Natural killer cell treated with Interleukin-12 subunit alpha and Interleukin-12 subunit beta and Interleukin-15 and Interleukin-18, amount 100 ng/mL, for 72 hours (primary cell): ENCODE results near the gene POMT1. TPM values are rescaled to one million over a fixed set of nuclear protein-coding genes. Genes with fewer than 3 reads are reported as not detected.
A peak's percentile ranks its signal among the peaks of the same experiment; 100 is the strongest.
"Not testable (repeated sequence)": the region's sequence is repeated elsewhere in the genome, so short reads cannot be mapped to it uniquely, and the experiment has no call there.

Source experiments
- ATAC-seq, 2 donors: fragments of 150-1000 bp; cut with Tn5 transposase in 1 of 2; sonication (Bioruptor Pico), chemical (Tn5 transposase) in 1 of 2; 2 replicates each; pipeline ENCODE4 v1.10.0; 2021
- DNase-seq: peaks from one replicate; pipeline ENCODE4 v3.0.0; 2022; ENCODE audit warnings: low spot score
- H3K27ac Mint-ChIP-seq, 2 donors: 1 replicate in 1 of 2; 2 replicates in 1 of 2; pipeline ENCODE4 v1.8.0; 2022; ENCODE audit warnings: mixed read lengths in 2 of 2, mild to moderate bottlenecking in 1 of 2, moderate library complexity in 1 of 2
- H3K27me3 Mint-ChIP-seq, 2 donors: 1 replicate in 1 of 2; 2 replicates in 1 of 2; pipeline ENCODE4 v1.8.0; 2022; ENCODE audit warnings: mixed read lengths in 2 of 2
- H3K36me3 Mint-ChIP-seq: one replicate; pipeline ENCODE4 v1.8.0; 2022; ENCODE audit warnings: mixed read lengths
- H3K4me1 Mint-ChIP-seq, 2 donors: 1 replicate in 1 of 2; 2 replicates in 1 of 2; pipeline ENCODE4 v1.8.0; 2022; ENCODE audit warnings: low read depth in 2 of 2, mixed read lengths in 2 of 2, mild to moderate bottlenecking in 1 of 2
- H3K4me3 Mint-ChIP-seq: one replicate; pipeline ENCODE4 v1.8.0; 2022; ENCODE audit warnings: mixed read lengths
- H3K9me3 Mint-ChIP-seq: 2 replicates; pipeline ENCODE4 v1.8.0; 2022; ENCODE audit warnings: mixed read lengths
- total RNA-seq, 2 donors: library from RNA; stranded (reverse); gene quantifications; one replicate each; pipeline ENCODE4 v1.2.3, GENCODE V29; 2022

The POMT1 gene
- total RNA-seq, 2 donors from 2014 or later: 30.5 to 53.4 TPM

DNA sequence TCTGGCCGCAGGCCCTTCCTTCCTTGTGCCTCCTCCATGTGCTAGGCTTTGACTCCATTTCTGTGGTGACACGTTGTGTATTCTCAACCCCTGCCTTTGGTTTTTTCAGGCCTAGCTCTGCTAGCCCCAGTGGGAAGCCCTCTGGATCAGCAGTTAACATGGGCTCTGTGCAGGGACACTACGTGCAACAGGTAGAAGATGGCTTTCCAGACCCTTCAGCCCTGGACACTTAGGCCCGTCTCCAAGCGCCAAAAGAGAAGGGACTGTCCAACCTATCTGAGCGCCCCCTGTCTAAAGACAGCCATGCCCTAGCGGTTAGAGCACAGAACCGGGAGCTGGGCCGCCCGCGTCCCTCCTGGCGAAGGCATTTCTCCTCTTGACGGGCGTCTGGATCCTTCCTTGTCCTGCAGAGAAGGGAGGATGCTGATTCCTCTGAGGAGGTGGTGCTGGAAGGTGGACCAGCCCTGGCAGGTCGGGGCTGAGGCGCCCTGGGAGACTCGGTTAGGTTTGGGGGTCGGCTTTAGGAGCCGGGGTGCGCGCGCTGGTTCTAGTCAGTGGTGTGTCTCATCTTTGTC is 8.3 kb upstream of the POMT1 start:
- Mint-ChIP-seq H3K9me3 (no peaks in the 10 kb centered on the region), H3K4me1 (peaks cover 4 to 10% of the 10 kb centered on the region in 2 donors), H3K4me3 (no peak overlapping the region), H3K27me3 (no peaks in the 10 kb centered on the region), H3K36me3 (peaks cover 14% of the 10 kb centered on the region), H3K27ac (no peak overlapping the region)
- ATAC-seq (no peak), DNase-seq (no peak)

DNA sequence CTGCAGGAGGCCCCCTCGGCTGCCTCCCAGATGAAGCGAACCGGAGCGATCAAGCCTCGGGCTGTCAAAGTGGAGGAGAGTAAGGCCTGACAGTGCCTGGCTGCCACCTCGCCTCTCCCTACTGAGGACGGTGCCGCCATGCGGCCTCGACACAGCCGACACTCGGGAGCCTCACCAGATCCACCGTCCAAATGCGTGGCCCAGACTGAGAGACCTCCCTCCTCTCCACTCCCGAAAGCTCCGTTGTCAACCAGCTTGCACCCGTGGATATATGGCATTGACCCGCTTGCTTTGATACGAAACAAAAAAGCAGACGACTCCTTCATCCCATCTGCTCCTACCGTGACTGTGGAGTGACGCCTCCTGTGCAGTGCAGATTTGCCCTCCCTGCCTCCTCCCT is 6.9 kb upstream of the POMT1 start:
- DNase-seq (no peak), ATAC-seq (no peak)
- Mint-ChIP-seq H3K9me3 (no peaks in the 10 kb centered on the region), H3K4me1 (peaks cover 13 to 18% of the 10 kb centered on the region in 2 donors), H3K36me3 (peaks cover 7% of the 10 kb centered on the region), H3K4me3 (no peak overlapping the region), H3K27ac (no peak overlapping the region), H3K27me3 (no peaks in the 10 kb centered on the region)

GRCh38 chr9:131496844-131497405 is 5.8 kb upstream of the POMT1 start:
- Mint-ChIP-seq H3K4me1 (peaks cover 18 to 26% of the 10 kb centered on the region in 2 donors), H3K9me3 (no peaks in the 10 kb centered on the region), H3K27me3 (no peaks in the 10 kb centered on the region), H3K36me3 (peaks cover 7% of the 10 kb centered on the region), H3K27ac (no peak overlapping the region), H3K4me3 (no peak overlapping the region)
- ATAC-seq (no peak), DNase-seq (no peak)

DNA sequence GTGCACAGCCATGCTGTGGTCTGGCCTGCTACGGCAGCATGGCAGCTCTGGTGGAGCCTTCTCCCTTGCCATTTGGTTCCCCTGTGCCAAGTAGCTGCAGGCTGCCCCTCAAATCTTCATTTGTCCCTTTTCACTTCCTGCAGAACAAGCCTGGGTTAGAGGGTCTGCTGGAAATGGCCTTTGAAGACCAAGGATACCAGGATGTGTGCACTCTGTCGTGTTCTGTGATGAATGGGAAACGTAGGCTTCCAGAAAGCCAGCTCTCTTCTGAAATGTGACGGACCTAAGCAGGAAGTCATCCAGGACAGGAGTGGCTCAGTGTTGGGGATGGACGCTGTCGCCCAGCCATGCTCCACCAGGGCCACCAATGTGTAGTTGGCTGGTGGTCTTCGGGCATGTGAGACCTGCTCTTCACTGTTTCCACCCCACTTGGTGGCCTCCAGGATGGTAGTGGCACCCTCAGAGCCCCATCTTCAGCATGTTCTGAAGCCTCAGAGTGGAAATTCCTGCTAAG is 3.4 kb upstream of the POMT1 start:
- H3K27me3 Mint-ChIP-seq: peaks cover 0 to 2% of the 10 kb centered on the region in 2 donors
- DNase-seq (no peak), ATAC-seq (no peak)
- peaks cover 35 to 38% of the 10 kb centered on the region in 2 donors for H3K4me1 Mint-ChIP-seq
- H3K4me3 Mint-ChIP-seq: no peak overlapping the region
- no peaks in the 10 kb centered on the region for H3K36me3 Mint-ChIP-seq
- H3K9me3 Mint-ChIP-seq: no peaks in the 10 kb centered on the region
- peak overlapping the region; percentile 78 to 83 for H3K27ac Mint-ChIP-seq

GRCh38 chr9:131500377-131500776 is 2.3 kb upstream of the POMT1 start:
- H3K4me1 Mint-ChIP-seq: peaks cover 38 to 43% of the 10 kb centered on the region in 2 donors
- peak overlapping the region; percentile 78 to 83 for H3K27ac Mint-ChIP-seq
- no peaks in the 10 kb centered on the region for H3K9me3 Mint-ChIP-seq
- H3K36me3 Mint-ChIP-seq: no peaks in the 10 kb centered on the region
- ATAC-seq (peak; percentile 13 to 62), DNase-seq (no peak)
- H3K4me3 Mint-ChIP-seq: peak overlapping the region; percentile 76
- H3K27me3 Mint-ChIP-seq: peaks cover 0 to 5% of the 10 kb centered on the region in 2 donors

- no peak for DNase-seq
- Mint-ChIP-seq H3K36me3 (no peaks in the 10 kb centered on the region), H3K27me3 (peaks cover 0 to 5% of the 10 kb centered on the region in 2 donors), H3K27ac (peak overlapping the region; percentile 78 to 83), H3K4me3 (peak overlapping the region; percentile 76), H3K9me3 (no peaks in the 10 kb centered on the region), H3K4me1 (peaks cover 38 to 43% of the 10 kb centered on the region in 2 donors)
- peak in 1 of 2 donors; percentile 22 for ATAC-seq
Observed at GRCh38 chr9:131500939-131501541, 1.7 kb upstream of the POMT1 start.

- H3K27ac Mint-ChIP-seq: peak overlapping the region; percentile 69 to 74
- DNase-seq (no peak), ATAC-seq (peak; percentile 46 to 68)
- peaks cover 0 to 5% of the 10 kb centered on the region in 2 donors for H3K27me3 Mint-ChIP-seq
- H3K4me3 Mint-ChIP-seq: peak overlapping the region; percentile 94
- peaks cover 38 to 43% of the 10 kb centered on the region in 2 donors for H3K4me1 Mint-ChIP-seq
- H3K9me3 Mint-ChIP-seq: no peaks in the 10 kb centered on the region
- no peaks in the 10 kb centered on the region for H3K36me3 Mint-ChIP-seq
Observed at GRCh38 chr9:131503626-131504465, 1.1 kb downstream of the POMT1 start.

- DNase-seq (no peak), ATAC-seq (no peak)
- Mint-ChIP-seq H3K9me3 (no peaks in the 10 kb centered on the region), H3K27me3 (peaks cover 0 to 5% of the 10 kb centered on the region in 2 donors), H3K36me3 (no peaks in the 10 kb centered on the region), H3K4me1 (peaks cover 33 to 34% of the 10 kb centered on the region in 2 donors), H3K27ac (no peak overlapping the region), H3K4me3 (no peak overlapping the region)
Observed at GRCh38 chr9:131505012-131505411, 2.3 kb downstream of the POMT1 start.

DNA sequence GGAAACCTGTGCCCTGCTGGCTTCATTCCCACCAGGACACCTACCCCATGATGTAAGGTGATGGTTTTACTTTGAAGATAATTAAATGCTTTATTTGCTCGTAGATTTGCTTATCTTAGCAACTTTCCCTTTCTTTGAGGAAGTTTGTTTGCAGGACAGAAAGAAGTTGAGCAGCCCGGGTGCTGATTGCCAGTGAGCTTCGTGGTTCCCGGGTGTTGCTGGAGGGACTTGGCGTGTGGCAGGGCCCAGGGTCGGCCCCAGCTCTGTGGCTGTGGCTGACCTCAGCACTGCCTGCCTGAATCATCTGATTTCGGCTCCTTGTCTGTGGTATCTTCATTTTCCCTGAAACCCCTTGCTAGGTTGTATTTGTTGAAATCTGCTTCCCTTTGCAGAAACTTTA is 8.7 kb downstream of the POMT1 start:
- H3K36me3 Mint-ChIP-seq: no peaks in the 10 kb centered on the region
- ATAC-seq (no peak), DNase-seq (no peak)
- no peaks in the 10 kb centered on the region for H3K27me3 Mint-ChIP-seq
- H3K27ac Mint-ChIP-seq: no peak overlapping the region
- H3K4me1 Mint-ChIP-seq: no peaks in the 10 kb centered on the region
- H3K4me3 Mint-ChIP-seq: no peak overlapping the region
- no peaks in the 10 kb centered on the region for H3K9me3 Mint-ChIP-seq

GRCh38 chr9:131511880-131512279 is 9.2 kb downstream of the POMT1 start:
- H3K9me3 Mint-ChIP-seq: no peaks in the 10 kb centered on the region
- no peaks in the 10 kb centered on the region for H3K4me1 Mint-ChIP-seq
- H3K36me3 Mint-ChIP-seq: no peaks in the 10 kb centered on the region
- H3K27ac Mint-ChIP-seq: no peak overlapping the region
- DNase-seq (no peak), ATAC-seq (no peak)
- H3K4me3 Mint-ChIP-seq: no peak overlapping the region
- H3K27me3 Mint-ChIP-seq: no peaks in the 10 kb centered on the region

GRCh38 chr9:131513177-131513576 is 10.5 kb downstream of the POMT1 start:
- Mint-ChIP-seq H3K27me3 (no peaks in the 10 kb centered on the region), H3K27ac (no peak overlapping the region), H3K36me3 (no peaks in the 10 kb centered on the region), H3K4me1 (no peaks in the 10 kb centered on the region), H3K4me3 (no peak overlapping the region), H3K9me3 (no peaks in the 10 kb centered on the region)
- DNase-seq (no peak), ATAC-seq (no peak)

DNA sequence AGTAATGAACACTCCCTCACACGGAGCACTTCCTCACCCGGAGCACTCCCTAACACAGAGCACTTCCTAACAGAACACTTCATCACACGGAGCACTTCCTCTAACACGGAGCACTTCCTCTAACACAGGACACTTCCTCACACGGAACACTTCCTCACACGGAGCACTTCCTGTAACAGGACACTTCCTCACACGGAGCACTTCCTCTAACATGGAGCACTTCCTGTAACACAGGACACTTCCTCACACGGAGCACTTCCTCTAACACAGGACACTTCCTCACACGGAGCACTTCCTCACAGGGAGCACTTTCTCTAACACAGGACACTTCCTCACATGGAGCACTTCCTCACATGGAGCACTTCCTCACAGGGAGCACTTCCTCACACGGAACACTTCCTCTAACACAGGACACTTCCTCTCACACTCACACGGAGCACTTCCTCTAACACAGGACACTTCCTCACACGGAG is 12.9 kb downstream of the POMT1 start:
- not testable (repeated sequence) for H3K36me3 Mint-ChIP-seq, H3K27me3 Mint-ChIP-seq, H3K4me3 Mint-ChIP-seq, H3K9me3 Mint-ChIP-seq, H3K27ac Mint-ChIP-seq, ATAC-seq, H3K4me1 Mint-ChIP-seq, DNase-seq

- Mint-ChIP-seq H3K36me3 (no peaks in the 10 kb centered on the region), H3K27ac (no peak overlapping the region), H3K27me3 (no peaks in the 10 kb centered on the region), H3K9me3 (no peaks in the 10 kb centered on the region), H3K4me1 (no peaks in the 10 kb centered on the region), H3K4me3 (no peak overlapping the region)
- no peak for ATAC-seq
- DNase-seq: no peak
Observed at GRCh38 chr9:131516100-131516499, 13.4 kb downstream of the POMT1 start.
